NCI-H187 (cell line): ENCODE results near the gene CGNL1.

Experiments used
- DNase-seq, 2 experiments: peaks; one replicate each; lab custom pipeline; 2025; lab: John Stamatoyannopoulos, UW

CGNL1 gene

DNA sequence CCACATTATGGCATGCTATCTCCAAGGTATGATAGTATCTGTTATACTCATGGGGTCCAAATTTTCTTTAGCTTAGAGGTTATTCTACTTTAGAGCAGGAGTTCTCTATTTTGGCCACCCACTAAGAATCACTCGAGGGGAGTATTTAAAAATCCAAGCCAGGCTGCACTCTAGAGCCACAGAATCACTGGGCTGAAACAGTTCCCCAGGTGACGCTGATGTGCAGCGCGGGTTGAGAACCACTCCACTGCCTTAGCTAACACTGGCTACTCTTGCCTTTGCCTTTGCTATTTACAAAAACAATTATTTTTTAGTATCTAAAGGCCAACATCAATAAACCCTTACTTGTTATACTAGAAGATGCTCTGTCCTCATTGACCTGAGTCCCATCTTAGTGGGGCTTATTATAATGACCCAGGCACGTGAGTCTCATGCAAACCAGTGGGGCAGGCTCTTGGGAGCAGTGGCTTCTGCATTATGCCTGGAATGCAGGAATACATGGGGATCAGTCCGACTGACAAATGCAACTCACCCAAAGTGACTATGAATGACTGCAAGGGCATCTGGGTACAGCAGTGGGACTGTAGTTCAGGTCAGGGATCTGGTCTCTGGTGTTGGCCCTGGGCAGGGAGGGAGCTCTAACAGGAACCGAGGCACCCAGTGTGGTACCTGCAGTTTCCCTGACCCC is 21.7 kb upstream of the CGNL1 start:
- DNase-seq: no peak

- DNase-seq: no peak
These were observed 21.0 kb upstream of the CGNL1 start for GRCh38 chr15:57355259-57355658.

DNA sequence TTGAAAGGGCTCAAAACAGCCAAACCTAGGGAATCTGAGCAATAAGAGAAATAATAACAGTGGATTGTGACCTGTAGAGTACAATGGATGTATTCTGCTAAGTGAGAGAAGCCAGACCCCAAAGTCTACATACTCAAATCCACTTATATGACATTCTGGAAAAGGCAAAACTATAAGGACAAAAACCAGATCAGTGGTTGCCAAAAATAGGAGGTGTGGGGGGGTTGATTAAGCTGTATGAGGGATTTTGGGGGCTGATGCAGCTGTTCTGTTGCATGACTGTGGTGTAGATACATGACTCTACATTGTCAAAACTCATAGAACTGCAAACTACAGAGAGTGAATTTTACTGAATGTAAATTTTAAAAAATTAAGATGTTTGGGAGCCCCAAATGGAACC is 20.1 kb upstream of the CGNL1 start:
- no peak for DNase-seq

- no peak for DNase-seq
These were observed 19.7 kb upstream of the CGNL1 start for GRCh38 chr15:57356636-57357035.

- DNase-seq: no peak
These were observed 18.5 kb upstream of the CGNL1 start for GRCh38 chr15:57357799-57358198.

DNA sequence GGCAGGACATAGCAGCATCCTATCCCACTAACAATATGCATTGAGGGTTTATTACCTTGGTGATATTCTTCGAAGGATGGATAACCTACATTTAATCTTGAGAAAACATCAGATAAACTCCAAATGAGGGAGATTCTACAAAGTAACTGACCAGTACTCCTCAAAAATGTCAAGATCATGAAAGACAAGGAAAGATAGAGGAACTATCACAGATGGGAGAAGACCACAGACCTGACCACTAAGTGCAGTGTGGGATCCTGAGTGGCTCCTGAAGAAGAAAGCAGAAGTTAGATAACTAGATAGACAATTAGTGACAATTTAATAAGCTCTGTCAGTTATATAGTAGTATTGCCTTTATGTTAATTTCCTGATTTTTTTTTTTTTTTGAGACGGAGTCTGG is 17.7 kb upstream of the CGNL1 start:
- no peak for DNase-seq

- DNase-seq: no peak
These were observed 12.6 kb upstream of the CGNL1 start for GRCh38 chr15:57363661-57364060.

- no peak for DNase-seq
These were observed 11.9 kb upstream of the CGNL1 start for GRCh38 chr15:57364282-57365007.

DNA sequence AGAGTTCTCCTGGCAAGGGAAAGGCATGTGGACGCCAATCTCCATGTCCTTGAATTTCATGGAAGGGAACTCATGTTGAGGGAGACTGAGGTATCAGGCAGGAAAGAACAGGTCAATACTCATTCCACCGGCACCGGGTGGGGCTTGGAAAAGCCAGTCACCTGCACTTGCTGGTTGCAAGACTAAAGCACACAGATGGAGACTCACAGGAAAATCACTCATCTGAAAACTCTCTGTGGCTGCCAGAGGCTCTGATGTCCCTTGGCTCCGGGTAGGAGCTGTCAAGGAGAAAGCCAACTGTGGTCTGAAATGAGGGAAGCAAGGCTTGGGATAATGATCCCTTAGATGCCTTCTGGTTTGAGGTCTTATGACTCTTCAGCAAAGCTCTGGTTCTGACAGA is 8.7 kb upstream of the CGNL1 start:
- DNase-seq: no peak

DNA sequence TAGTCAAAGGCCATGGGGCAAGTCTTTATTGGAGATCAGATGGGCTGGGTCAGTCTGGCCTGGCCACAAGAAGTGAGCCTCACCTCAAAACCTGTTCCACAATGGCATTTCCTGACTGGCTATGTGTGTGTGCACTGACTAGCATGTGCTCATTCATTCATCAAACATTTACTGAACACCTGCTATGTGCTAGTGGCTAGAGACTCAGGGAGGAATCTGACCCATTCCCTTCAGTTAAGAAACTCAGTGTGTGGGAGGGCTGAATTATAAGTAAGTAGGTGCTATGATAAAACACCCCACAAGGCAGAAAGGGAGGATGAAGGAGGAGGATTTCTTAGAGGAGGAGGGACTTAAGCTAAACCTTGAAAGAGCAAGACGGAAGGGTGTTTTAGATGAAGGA is 5.4 kb upstream of the CGNL1 start:
- no peak for DNase-seq

DNA sequence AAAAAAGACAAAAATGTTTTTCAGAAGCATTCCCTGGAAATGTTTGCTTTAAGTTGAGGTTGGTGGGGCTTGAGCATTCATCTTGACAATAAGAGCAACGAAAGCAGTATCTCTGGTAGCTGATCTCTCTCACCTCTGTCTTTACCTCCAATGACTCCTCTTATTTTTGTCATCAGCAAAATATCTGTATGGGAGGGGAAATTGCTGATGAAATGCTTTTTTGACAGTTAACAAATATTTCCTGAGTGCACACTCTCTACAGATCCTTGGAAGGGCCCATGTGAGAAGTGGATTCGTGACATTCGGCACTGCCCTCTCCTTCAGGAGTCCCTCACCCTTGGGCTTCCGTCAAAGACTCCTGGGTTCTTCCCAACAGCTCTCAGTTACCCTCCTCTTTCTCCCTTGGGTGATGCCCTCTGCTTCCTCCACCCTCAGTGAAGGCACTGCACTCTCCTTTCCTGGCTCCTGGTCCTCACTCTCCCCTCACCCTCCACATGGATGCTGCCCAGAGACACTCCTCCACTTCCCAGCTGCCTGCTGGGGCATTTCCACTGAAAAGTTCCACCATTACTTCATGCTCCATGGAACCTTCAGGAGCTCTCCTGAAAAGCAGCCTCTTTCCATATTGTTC is 2.9 kb upstream of the CGNL1 start:
- DNase-seq: no peak

DNA sequence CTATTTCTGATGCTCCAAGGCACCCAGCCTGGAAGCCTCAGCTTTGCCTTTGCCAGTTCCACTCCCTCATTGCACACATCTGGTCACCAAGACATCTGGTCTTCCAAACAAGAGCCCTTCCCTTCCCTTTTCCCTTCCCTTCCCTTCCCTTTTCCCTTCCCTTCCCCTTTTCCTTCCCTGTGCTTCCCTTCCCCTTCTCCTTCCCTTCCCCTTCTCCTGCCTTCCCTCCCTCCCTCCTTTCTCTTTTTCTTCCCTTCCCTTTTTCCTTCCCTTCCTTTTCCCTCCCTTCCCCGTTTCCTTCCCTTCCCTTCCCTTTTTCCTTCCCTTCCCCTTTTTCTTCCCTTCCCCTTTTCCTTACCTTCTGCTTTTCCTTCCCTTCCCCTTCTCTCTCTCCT is 2.4 kb upstream of the CGNL1 start:
- no peak for DNase-seq

GRCh38 chr15:57376696-57377477 is 582 bp downstream of the CGNL1 start:
- DNase-seq: no peak

DNA sequence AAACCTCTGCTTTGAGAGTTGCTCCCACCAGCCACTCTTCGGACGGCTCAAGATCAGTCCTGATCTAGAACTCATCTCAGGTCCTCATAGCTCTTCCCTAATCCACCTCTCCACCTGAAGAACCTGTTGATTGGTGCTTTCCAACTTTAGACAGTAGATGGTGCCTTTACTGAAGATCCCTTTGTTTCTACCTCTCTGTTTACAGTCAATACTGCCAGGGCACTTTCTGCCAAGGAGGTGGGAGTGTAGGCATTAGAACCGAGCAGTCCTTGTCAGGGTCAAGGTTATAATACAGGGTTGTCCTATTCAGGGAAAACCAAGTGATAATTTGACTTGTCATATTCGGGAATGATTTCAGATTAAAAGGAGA is 1.2 kb downstream of the CGNL1 start:
- DNase-seq: no peak

DNA sequence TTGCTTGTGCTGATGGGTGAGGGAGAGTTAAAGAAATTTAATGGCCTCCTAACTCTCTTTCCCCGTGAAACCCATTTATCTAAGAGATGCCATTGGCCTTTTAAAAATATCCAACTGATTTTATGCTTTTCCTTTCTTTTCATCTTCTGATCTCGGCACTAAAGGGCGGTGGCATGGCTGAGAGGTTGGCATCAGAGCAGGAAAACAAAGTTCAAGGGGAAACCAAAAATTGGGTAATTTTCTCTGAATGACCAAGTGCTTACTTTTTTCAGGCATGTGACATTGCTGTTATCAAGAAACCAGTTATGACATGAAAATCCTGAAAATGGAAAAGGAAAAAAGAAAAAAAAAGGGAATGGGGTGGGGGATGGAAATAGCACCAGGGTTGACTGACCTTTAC is 3.2 kb downstream of the CGNL1 start:
- DNase-seq: no peak

GRCh38 chr15:57380854-57381253 is 4.5 kb downstream of the CGNL1 start:
- no peak for DNase-seq

- DNase-seq: no peak
These were observed 5.9 kb downstream of the CGNL1 start for GRCh38 chr15:57382215-57382614.

GRCh38 chr15:57382969-57383368 is 6.7 kb downstream of the CGNL1 start:
- no peak for DNase-seq

DNA sequence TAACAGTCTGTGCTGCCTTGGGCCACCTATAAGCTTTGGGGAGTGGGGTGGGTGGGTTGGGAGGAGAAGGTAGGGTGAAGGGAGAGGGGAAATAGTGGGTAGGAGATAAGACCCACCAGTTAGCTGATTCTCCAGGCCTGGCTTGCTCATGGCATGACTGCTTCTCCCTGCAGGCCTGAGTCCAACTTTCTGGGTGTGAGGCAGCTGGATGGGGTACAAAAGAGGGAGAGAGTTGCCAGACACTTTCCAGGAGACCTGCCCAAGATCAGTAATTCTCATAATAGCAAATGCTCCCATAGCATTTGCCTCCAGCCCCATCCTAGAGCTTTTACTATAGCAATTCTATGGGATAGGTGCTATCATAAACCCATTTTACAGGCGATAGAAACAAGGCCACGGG is 7.7 kb downstream of the CGNL1 start:
- DNase-seq: no peak

GRCh38 chr15:57384816-57385215 is 8.5 kb downstream of the CGNL1 start:
- DNase-seq: no peak

DNA sequence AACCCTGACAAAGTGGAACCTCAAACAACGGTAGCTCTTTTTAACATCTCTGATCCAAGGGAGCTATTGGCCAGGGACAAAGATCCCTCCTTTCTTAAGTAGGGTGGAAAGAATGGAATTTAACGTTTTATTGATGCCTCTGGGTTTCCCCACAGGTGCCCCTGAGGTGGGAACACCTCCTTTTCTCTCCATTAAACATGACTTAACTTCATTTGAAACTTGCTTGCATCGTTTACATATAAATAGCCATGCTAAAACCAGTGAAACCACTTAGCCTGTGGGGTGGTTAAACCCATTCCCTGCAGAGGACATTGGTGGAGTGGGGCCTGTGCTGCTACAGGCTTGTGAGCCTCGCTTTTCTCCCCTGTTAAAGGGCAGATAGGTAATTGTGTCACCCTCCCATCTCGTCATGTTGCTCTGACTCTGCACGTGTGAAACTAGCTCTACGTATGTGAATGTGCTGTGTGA is 9.7 kb downstream of the CGNL1 start:
- no peak for DNase-seq

DNA sequence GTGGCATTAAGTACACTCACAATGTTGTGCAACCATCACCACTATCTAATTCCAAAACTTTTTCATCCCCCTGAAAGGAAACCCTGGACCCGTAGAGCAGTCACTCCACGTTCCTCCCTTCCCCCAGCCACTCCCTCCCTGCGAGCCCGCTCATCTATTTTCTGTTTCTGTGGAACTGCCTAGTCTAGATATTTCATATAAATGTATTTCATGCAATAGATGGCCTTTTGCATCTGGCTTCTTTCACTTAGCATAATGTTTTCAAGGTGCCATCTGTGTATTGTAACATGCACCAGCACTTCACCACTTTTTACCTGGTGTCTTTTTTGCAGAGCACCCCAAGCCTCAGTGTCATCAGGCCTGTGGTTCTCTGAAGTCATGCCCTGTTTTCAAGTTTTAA is 10.7 kb downstream of the CGNL1 start:
- DNase-seq: no peak
